ENCODE measurements around the gene DIP2B.

GRCh38 chr12:50676756-50677155 lies 172.0 kb downstream of the DIP2B start:
- TF ChIP-seq, protein P1, sequence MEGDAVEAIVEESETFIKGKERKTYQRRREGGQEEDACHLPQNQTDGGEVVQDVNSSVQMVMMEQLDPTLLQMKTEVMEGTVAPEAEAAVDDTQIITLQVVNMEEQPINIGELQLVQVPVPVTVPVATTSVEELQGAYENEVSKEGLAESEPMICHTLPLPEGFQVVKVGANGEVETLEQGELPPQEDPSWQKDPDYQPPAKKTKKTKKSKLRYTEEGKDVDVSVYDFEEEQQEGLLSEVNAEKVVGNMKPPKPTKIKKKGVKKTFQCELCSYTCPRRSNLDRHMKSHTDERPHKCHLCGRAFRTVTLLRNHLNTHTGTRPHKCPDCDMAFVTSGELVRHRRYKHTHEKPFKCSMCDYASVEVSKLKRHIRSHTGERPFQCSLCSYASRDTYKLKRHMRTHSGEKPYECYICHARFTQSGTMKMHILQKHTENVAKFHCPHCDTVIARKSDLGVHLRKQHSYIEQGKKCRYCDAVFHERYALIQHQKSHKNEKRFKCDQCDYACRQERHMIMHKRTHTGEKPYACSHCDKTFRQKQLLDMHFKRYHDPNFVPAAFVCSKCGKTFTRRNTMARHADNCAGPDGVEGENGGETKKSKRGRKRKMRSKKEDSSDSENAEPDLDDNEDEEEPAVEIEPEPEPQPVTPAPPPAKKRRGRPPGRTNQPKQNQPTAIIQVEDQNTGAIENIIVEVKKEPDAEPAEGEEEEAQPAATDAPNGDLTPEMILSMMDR (conservative IDR thresholded peaks at IDR 0.05; ENCODE audit: low read length) = no peak
- TF ChIP-seq EZH2phosphoT487 (IDR thresholded peaks at IDR 0.05; ENCODE audit: borderline replicate concordance, low read depth, low read length) = no peak
